Endothelial cell of umbilical vein (primary cell): ENCODE data around the gene CCDC185. TPM values are rescaled to one million over a fixed set of nuclear protein-coding genes. Genes with fewer than 3 reads are reported as not detected.

Source experiments
- BruUV-seq: library from RNA; stranded (reverse); fragments of 400-500 nt; replicated peaks from 2 replicates; lab custom pipeline; 2021; lab: Mats Ljungman, UMichigan
- CTCF ChIA-PET: fragments of 300-600, 350-600 bp; sonication (Branson Sonifier 250); formaldehyde crosslinking; loops from one replicate; lab custom pipeline; 2021; ENCODE audit warnings: antibody characterized with exemption, inconsistent platforms; lab: Charles Lee
- POLR2A ChIA-PET: fragments of 300-600, 350-600 bp; sonication (Branson Sonifier 250); formaldehyde crosslinking; loops from one replicate; lab custom pipeline; 2021; ENCODE audit warnings: antibody characterized with exemption, inconsistent platforms; lab: Charles Lee
- DNase-seq: peaks from one replicate; pipeline ENCODE4 v3.0.0-alpha.2; 2011; ENCODE audit warnings: low read depth, low spot score
- FAIRE-seq: peaks from 2 replicates; lab custom pipeline; 2011; peaks lifted over from hg19 to GRCh38; lab: Jason Lieb, UNC
- H2AFZ ChIP-seq: 2 replicates; pipeline ENCODE4 v1.6.0; 2012; ENCODE audit warnings: low read depth, low read length, control low read depth, inconsistent platforms
- H3K27ac ChIP-seq: 2 replicates; pipeline ENCODE4 v1.5.1; 2011; ENCODE audit warnings: low read depth, mild to moderate bottlenecking, control low read depth, low read length, moderate library complexity; ENCODE audit not compliant: insufficient read depth
- H3K27me3 ChIP-seq, 2 experiments: 2 replicates each; pipeline versions ENCODE4 v1.6.0 to v1.6.1; 2011; ENCODE audit warnings: low read length in 2 of 2, mixed read lengths in 1 of 2; ENCODE audit not compliant: control insufficient read depth in 2 of 2, insufficient read depth in 2 of 2
- H3K36me3 ChIP-seq, 2 experiments: 2 replicates in 1 of 2; 3 replicates in 1 of 2; pipeline ENCODE4 v1.5.1; 2011; ENCODE audit warnings: low read length in 2 of 2, mild to moderate bottlenecking in 1 of 2, moderate library complexity in 1 of 2; ENCODE audit not compliant: control insufficient read depth in 2 of 2, insufficient read depth in 2 of 2; ENCODE audit errors: extremely low read depth in 1 of 2
- H3K4me1 ChIP-seq: 3 replicates; pipeline ENCODE4 v1.5.1; 2011; ENCODE audit warnings: mild to moderate bottlenecking, low read length; ENCODE audit not compliant: control insufficient read depth, insufficient read depth; ENCODE audit errors: extremely low read depth
- H3K4me2 ChIP-seq: 2 replicates; pipeline ENCODE4 v1.6.1; 2011; ENCODE audit warnings: low read length, control low read depth, mixed read lengths; ENCODE audit not compliant: insufficient read depth
- H3K4me3 ChIP-seq, 3 experiments: fragments of 200-600 bp in 1 of 3; sonication (generic), shearing (Covaris generic) in 1 of 3; replicated peaks in 1 of 3; 2 replicates each; pipeline ENCODE4 v1.5.1; 2011 to 2016; ENCODE audit warnings: control low read depth in 3 of 3, low read length in 3 of 3, mild to moderate bottlenecking in 2 of 3, inconsistent platforms in 1 of 3, low read depth in 1 of 3, moderate library complexity in 1 of 3; ENCODE audit not compliant: insufficient read depth in 1 of 3
- H3K79me2 ChIP-seq: 2 replicates; pipeline ENCODE4 v1.6.0; 2012; ENCODE audit warnings: low read length, inconsistent platforms; ENCODE audit not compliant: control insufficient read depth, insufficient read depth
- H3K9ac ChIP-seq: replicated peaks from 2 replicates; pipeline ENCODE3; 2011; ENCODE audit warnings: low read length, control low read depth; ENCODE audit not compliant: insufficient read depth; ENCODE audit errors: extremely low read depth
- H3K9me1 ChIP-seq: replicated peaks from 3 replicates; pipeline ENCODE4 v1.6.0; 2011; ENCODE audit warnings: mild to moderate bottlenecking, low read length; ENCODE audit not compliant: control insufficient read depth, insufficient read depth; ENCODE audit errors: extremely low read depth
- H3K9me3 ChIP-seq: replicated peaks from 2 replicates; pipeline ENCODE4 v1.5.1; 2012; ENCODE audit warnings: low read length, inconsistent platforms; ENCODE audit not compliant: control insufficient read depth, insufficient read depth
- H4K20me1 ChIP-seq: replicated peaks from 2 replicates; pipeline ENCODE3; 2011; ENCODE audit warnings: mild to moderate bottlenecking, low read length; ENCODE audit not compliant: control insufficient read depth, insufficient read depth; ENCODE audit errors: extremely low read depth
- EZH2 ChIP-seq: IDR thresholded peaks from 2 replicates; pipeline ENCODE4 v1.6.1; 2012; ENCODE audit warnings: borderline replicate concordance, low read depth, mild to moderate bottlenecking, moderate library complexity, low read length, inconsistent platforms; ENCODE audit not compliant: severe bottlenecking
- FOS ChIP-seq: IDR thresholded peaks from 2 replicates; pipeline ENCODE4 v1.6.1; 2011; ENCODE audit warnings: mild to moderate bottlenecking, low read length, moderate library complexity, borderline replicate concordance; ENCODE audit not compliant: insufficient read depth
- GATA2 ChIP-seq: IDR thresholded peaks from 2 replicates; pipeline ENCODE4 v1.7.0; 2011; ENCODE audit warnings: low read depth, mild to moderate bottlenecking, moderate library complexity, mixed read lengths, low read length; ENCODE audit not compliant: insufficient read length, insufficient read depth
- JUN ChIP-seq: IDR thresholded peaks from 2 replicates; pipeline ENCODE4 v1.6.1; 2011; ENCODE audit warnings: borderline replicate concordance, low read depth; ENCODE audit not compliant: insufficient read length, insufficient read depth
- MYC ChIP-seq: IDR thresholded peaks from one replicate; pipeline ENCODE4 v1.6.1; 2011; ENCODE audit warnings: mild to moderate bottlenecking, low read depth, low read length
- POLR2AphosphoS5 ChIP-seq: IDR thresholded peaks from 2 replicates; pipeline ENCODE4 v1.6.1; 2012; ENCODE audit warnings: low read depth, mild to moderate bottlenecking, control low read depth, low read length, moderate library complexity; ENCODE audit not compliant: insufficient read depth
- dilution Hi-C: fragments of 300-500 bp; cut with MboI; formaldehyde crosslinking; loops from one replicate; pipeline ENCODE4 v1.15.0; 2019; ENCODE audit warnings: low sequenced_read_pairs; ENCODE audit not compliant: extremely low pct_ligation_motif_present
- intact Hi-C: fragments of 100-400 bp; cut with micrococcal nuclease; formaldehyde crosslinking; loops from one replicate; pipeline ENCODE4 v1.10.0; 2022
- polyA plus RNA-seq, 4 experiments: library from polyadenylated mRNA; depleted of rRNA in 3 of 4; stranded (reverse) in 3 of 4; unstranded in 1 of 4; fragments of >200 nt; gene quantifications; 2 replicates each; pipeline versions ENCODE4 v1.2.1 to v1.2.3, GENCODE V29; 2011 to 2012; ENCODE audit warnings: missing spikeins in 1 of 4
- total RNA-seq: library from RNA; stranded (reverse); gene quantifications from 2 replicates; pipeline ENCODE4 v1.2.3, GENCODE V29; 2021
- TF ChIP-seq, protein P1 (sequence below), 2 donors: IDR thresholded peaks; 1 replicate in 1 of 2; 2 replicates in 1 of 2; pipeline ENCODE4 v1.5.1; 2011; ENCODE audit warnings: low read length in 2 of 2, mild to moderate bottlenecking in 2 of 2, moderate library complexity in 2 of 2, control low read depth in 1 of 2, inconsistent platforms in 1 of 2, low read depth in 1 of 2; ENCODE audit not compliant: insufficient read depth in 1 of 2; ENCODE audit errors: extremely low read depth in 1 of 2
- TF ChIP-seq, protein P2 (sequence below): IDR thresholded peaks from 2 replicates; pipeline ENCODE4 v1.6.1; 2011; ENCODE audit not compliant: insufficient read depth, insufficient read length

CCDC185 gene
- total and polyA plus RNA-seq, 2 donors (not counting 3 experiments of a cell fraction or from before 2014, with no cell fraction given), result not detected

DNA sequence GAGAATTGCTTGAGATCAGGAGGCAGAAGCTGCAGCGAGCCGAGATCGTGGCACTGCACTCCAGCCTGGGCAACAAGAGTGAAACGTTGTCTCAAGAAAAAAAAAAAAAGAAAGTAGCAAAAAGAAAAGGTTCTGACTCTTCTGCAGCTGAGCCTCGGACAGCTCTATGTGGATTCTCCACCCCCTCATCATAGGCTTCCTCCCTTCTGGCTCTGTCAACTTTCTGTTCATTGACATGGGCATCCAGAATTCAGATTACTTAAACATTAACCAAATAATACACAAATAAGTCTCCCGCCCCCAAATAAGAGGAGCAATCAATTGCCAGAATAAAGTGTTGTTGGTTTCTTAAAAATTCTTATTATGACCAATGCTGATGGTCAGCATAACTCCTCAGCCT is 39.3 kb upstream of the CCDC185 start:
- Histone ChIP-seq H3K36me3 (no peaks in the 10 kb centered on the region), H3K4me1 (no peaks in the 10 kb centered on the region), H3K9me3 (no peaks in the 10 kb centered on the region), H3K27ac (no peak overlapping the region), H3K4me3 (no peak overlapping the region), H3K9me1 (no peaks in the 10 kb centered on the region), H3K27me3 (peaks cover 0 to 2% of the 10 kb centered on the region in 2 experiments), H3K9ac (no peak overlapping the region), H3K4me2 (no peak overlapping the region), H3K79me2 (no peaks in the 10 kb centered on the region), H2AFZ (no peak overlapping the region), H4K20me1 (no peaks in the 10 kb centered on the region)
- TF ChIP-seq, protein P1, sequence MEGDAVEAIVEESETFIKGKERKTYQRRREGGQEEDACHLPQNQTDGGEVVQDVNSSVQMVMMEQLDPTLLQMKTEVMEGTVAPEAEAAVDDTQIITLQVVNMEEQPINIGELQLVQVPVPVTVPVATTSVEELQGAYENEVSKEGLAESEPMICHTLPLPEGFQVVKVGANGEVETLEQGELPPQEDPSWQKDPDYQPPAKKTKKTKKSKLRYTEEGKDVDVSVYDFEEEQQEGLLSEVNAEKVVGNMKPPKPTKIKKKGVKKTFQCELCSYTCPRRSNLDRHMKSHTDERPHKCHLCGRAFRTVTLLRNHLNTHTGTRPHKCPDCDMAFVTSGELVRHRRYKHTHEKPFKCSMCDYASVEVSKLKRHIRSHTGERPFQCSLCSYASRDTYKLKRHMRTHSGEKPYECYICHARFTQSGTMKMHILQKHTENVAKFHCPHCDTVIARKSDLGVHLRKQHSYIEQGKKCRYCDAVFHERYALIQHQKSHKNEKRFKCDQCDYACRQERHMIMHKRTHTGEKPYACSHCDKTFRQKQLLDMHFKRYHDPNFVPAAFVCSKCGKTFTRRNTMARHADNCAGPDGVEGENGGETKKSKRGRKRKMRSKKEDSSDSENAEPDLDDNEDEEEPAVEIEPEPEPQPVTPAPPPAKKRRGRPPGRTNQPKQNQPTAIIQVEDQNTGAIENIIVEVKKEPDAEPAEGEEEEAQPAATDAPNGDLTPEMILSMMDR (IDR thresholded peaks at IDR 0.05; ENCODE audit: extremely low read depth in 1 of 2, insufficient read depth in 1 of 2, low read depth in 1 of 2, low read length in 2 of 2), result no peak
- TF ChIP-seq, protein P2, sequence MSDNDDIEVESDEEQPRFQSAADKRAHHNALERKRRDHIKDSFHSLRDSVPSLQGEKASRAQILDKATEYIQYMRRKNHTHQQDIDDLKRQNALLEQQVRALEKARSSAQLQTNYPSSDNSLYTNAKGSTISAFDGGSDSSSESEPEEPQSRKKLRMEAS, result no peak
- no peak for TF ChIP-seq MYC
- dilution Hi-C loops, result no loop called here
- peak; percentile 76 for FAIRE-seq
- CTCF ChIA-PET, result interaction anchor here (1.2 kb wide), 1 partner anchor 9 kb away, joined by 3 read pairs; no protein-coding TSS in a partner anchor
- BruUV-seq, result no TSS peak
- intact Hi-C loops, result no loop called here
- POLR2A ChIA-PET, result no interaction called here
- DNase-seq, result no peak

DNA sequence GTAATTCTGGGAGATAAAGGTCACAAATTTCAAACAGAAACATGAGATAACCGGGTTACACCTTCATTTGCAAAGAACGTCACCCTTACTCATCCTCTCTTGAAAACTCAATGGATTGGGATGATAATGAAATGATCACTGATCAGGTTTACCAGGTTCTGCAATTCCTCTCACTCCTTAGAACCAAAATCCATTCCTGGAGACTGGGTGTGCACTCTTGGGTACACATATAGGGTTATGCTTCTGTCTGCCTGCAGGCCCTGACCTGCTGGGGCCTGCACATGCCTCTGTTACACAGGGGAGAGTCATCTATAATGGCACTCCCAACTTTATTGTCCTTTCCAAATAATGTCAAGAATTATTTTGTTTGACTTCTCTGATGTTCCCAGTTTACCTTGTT is 37.5 kb upstream of the CCDC185 start:
- H3K4me2 ChIP-seq, result no peak overlapping the region
- TF ChIP-seq EZH2 (no peak), FOS (no peak), POLR2AphosphoS5 (no peak), GATA2 (no peak), JUN (no peak)
- TF ChIP-seq, protein P1 (IDR thresholded peaks at IDR 0.05; ENCODE audit: extremely low read depth in 1 of 2, insufficient read depth in 1 of 2, low read depth in 1 of 2, low read length in 2 of 2), result no peak
- FAIRE-seq (no peak), DNase-seq (no peak)
- H3K27ac ChIP-seq, result no peak overlapping the region
- H3K9ac ChIP-seq, result no peak overlapping the region
- H3K79me2 ChIP-seq, result no peaks in the 10 kb centered on the region
- H2AFZ ChIP-seq, result no peak overlapping the region
- H3K9me3 ChIP-seq, result no peaks in the 10 kb centered on the region
- H3K27me3 ChIP-seq, result peaks cover 0 to 2% of the 10 kb centered on the region in 2 experiments
- no peaks in the 10 kb centered on the region for H4K20me1 ChIP-seq
- no peaks in the 10 kb centered on the region for H3K36me3 ChIP-seq
- no peaks in the 10 kb centered on the region for H3K4me1 ChIP-seq
- POLR2A ChIA-PET, result no interaction called here
- dilution Hi-C loops (no loop called here), intact Hi-C loops (loop anchor here (5.0 kb wide), 1 partner anchor 123 kb away; no protein-coding TSS in a partner anchor)
- BruUV-seq, result no TSS peak
- CTCF ChIA-PET, result interaction anchor here (0.8 kb wide), 1 partner anchor 9 kb away, joined by 3 read pairs; no protein-coding TSS in a partner anchor
- no peak overlapping the region for H3K4me3 ChIP-seq
- no peaks in the 10 kb centered on the region for H3K9me1 ChIP-seq
